Mesendoderm (in vitro differentiated cells): Measurements from ENCODE around the gene RAB36.

Source experiments
- DNase-seq: peaks from one replicate; pipeline ENCODE4 v3.0.0; 2013
- H2AK5ac ChIP-seq: 2 replicates; pipeline ENCODE4 v1.6.1; 2013; ENCODE audit warnings: low read length, inconsistent platforms
- H2BK120ac ChIP-seq: 2 replicates; pipeline ENCODE4 v1.6.1; 2013; ENCODE audit warnings: low read depth, mild to moderate bottlenecking, low read length, moderate library complexity, mixed read lengths
- H2BK15ac ChIP-seq: replicated peaks from 2 replicates; pipeline ENCODE4 v1.6.1; 2013; ENCODE audit warnings: low read depth, mild to moderate bottlenecking, moderate library complexity
- H2BK5ac ChIP-seq: 2 replicates; pipeline ENCODE4 v1.6.1; 2013; ENCODE audit warnings: low read length, inconsistent platforms
- H3K18ac ChIP-seq: 2 replicates; pipeline ENCODE4 v1.6.1; 2013; ENCODE audit warnings: mild to moderate bottlenecking, low read length, mixed read lengths
- H3K23ac ChIP-seq: one replicate; pipeline ENCODE4 v1.6.1; 2013; ENCODE audit warnings: low read length
- H3K27ac ChIP-seq: 2 replicates; pipeline ENCODE4 v1.5.1; 2013; ENCODE audit warnings: low read depth, mild to moderate bottlenecking, inconsistent platforms, low read length, moderate library complexity
- H3K27me3 ChIP-seq: 2 replicates; pipeline ENCODE4 v1.6.1; 2013; ENCODE audit warnings: low read length, control low read depth, mild to moderate bottlenecking, inconsistent platforms; ENCODE audit not compliant: insufficient read depth, poor library complexity
- H3K36me3 ChIP-seq: 2 replicates; pipeline ENCODE4 v1.6.1; 2013; ENCODE audit warnings: low read length, inconsistent platforms; ENCODE audit not compliant: control insufficient read depth, insufficient read depth
- H3K4ac ChIP-seq: one replicate; pipeline ENCODE4 v1.6.1; 2013; ENCODE audit warnings: low read depth, mild to moderate bottlenecking, low read length, moderate library complexity
- H3K4me1 ChIP-seq: 2 replicates; pipeline ENCODE4 v1.6.1; 2013; ENCODE audit warnings: low read depth, low read length, inconsistent platforms; ENCODE audit not compliant: control insufficient read depth
- H3K4me2 ChIP-seq: 2 replicates; pipeline ENCODE4 v1.6.1; 2013; ENCODE audit warnings: low read length
- H3K4me3 ChIP-seq: 2 replicates; pipeline ENCODE4 v1.5.1; 2013; ENCODE audit warnings: mild to moderate bottlenecking, low read length
- H3K56ac ChIP-seq: one replicate; pipeline ENCODE4 v1.6.1; 2013; ENCODE audit warnings: low read length
- H3K79me1 ChIP-seq: 2 replicates; pipeline ENCODE4 v1.6.1; 2013; ENCODE audit warnings: low read length, inconsistent platforms
- H3K79me2 ChIP-seq: 2 replicates; pipeline ENCODE4 v1.6.1; 2013; ENCODE audit warnings: mild to moderate bottlenecking, low read length; ENCODE audit not compliant: control insufficient read depth, insufficient read depth
- H3K9ac ChIP-seq: 2 replicates; pipeline ENCODE4 v1.6.1; 2013; ENCODE audit warnings: low read length, inconsistent platforms
- H4K5ac ChIP-seq: one replicate; pipeline ENCODE4 v1.6.1; 2013; ENCODE audit warnings: low read length
- H4K8ac ChIP-seq: one replicate; pipeline ENCODE4 v1.6.1; 2013; ENCODE audit warnings: low read depth, mild to moderate bottlenecking, control low read depth, low read length, moderate library complexity
- WGBS: extraction: QIAGEN DNeasy Blood & Tissue Kit; methylation state at CpG from one replicate; pipeline ENCODE4 v1.1.7; 2013; ENCODE audit warnings: low lambda C conversion rate, missing lambda C conversion rate; ENCODE audit not compliant: insufficient coverage; ENCODE audit errors: extremely low coverage; 5-methylcytosine and 5-hydroxymethylcytosine counted together

RAB36 gene

GRCh38 chr22:23149743-23150238 is 4.5 kb downstream of the RAB36 start:
- Histone ChIP-seq H3K4me1 (no peaks in the 10 kb centered on the region), H3K79me2 (no peaks in the 10 kb centered on the region), H3K4me3 (no peak overlapping the region), H3K36me3 (no peaks in the 10 kb centered on the region), H3K4ac (no peak overlapping the region), H3K4me2 (no peak overlapping the region), H3K18ac (no peak overlapping the region), H2BK120ac (no peak overlapping the region), H2BK15ac (no peak overlapping the region), H2AK5ac (no peak overlapping the region), H3K9ac (no peak overlapping the region), H2BK5ac (no peak overlapping the region), H3K79me1 (no peaks in the 10 kb centered on the region), H4K5ac (no peak overlapping the region), H4K8ac (no peak overlapping the region), H3K23ac (no peak overlapping the region), H3K27ac (no peak overlapping the region), H3K27me3 (no peaks in the 10 kb centered on the region), H3K56ac (no peak overlapping the region)
- no peak for DNase-seq
- no CpG with 5 or more reads among the region's 15 CpGs for WGBS

DNA sequence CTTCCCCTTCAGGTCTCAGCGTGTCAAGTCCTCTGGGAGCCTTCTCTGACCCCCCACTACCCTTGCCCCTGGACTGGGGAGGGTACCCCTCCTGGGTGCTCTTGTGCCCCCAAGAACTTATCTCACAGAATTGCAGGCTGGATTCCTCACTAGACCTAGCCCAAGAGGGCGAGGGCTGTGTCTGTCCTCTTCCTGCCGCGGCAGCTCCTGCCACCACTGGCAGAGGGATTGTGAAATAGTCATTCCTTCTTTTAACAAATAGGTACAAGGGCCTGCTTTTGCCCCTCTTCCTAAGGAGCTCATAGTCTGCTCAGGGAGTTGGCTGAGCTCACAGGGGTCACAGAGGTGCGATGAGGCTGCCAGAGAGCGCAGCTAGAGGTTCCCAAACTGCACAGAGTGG is 5.5 kb downstream of the RAB36 start:
- no peaks in the 10 kb centered on the region for H3K79me2 ChIP-seq
- H3K27me3 ChIP-seq: no peaks in the 10 kb centered on the region
- no peak overlapping the region for H3K27ac ChIP-seq
- H4K8ac ChIP-seq: no peak overlapping the region
- H3K79me1 ChIP-seq: no peaks in the 10 kb centered on the region
- DNase-seq: no peak
- H2BK120ac ChIP-seq: no peak overlapping the region
- no peaks in the 10 kb centered on the region for H3K4me1 ChIP-seq
- no peak overlapping the region for H2BK5ac ChIP-seq
- H3K4me2 ChIP-seq: no peak overlapping the region
- H3K18ac ChIP-seq: no peak overlapping the region
- no peak overlapping the region for H3K4ac ChIP-seq
- H3K36me3 ChIP-seq: no peaks in the 10 kb centered on the region
- no CpG with 5 or more reads among the region's 6 CpGs for WGBS
- H3K4me3 ChIP-seq: no peak overlapping the region
- no peak overlapping the region for H3K23ac ChIP-seq
- H2BK15ac ChIP-seq: no peak overlapping the region
- no peak overlapping the region for H4K5ac ChIP-seq
- H3K56ac ChIP-seq: no peak overlapping the region
- no peak overlapping the region for H2AK5ac ChIP-seq
- no peak overlapping the region for H3K9ac ChIP-seq

GRCh38 chr22:23151827-23152226 is 6.5 kb downstream of the RAB36 start:
- Histone ChIP-seq H3K27ac (no peak overlapping the region), H3K18ac (no peak overlapping the region), H3K79me2 (no peaks in the 10 kb centered on the region), H3K36me3 (no peaks in the 10 kb centered on the region), H3K4ac (no peak overlapping the region), H2BK15ac (no peak overlapping the region), H2AK5ac (no peak overlapping the region), H4K5ac (no peak overlapping the region), H3K23ac (no peak overlapping the region), H4K8ac (no peak overlapping the region), H3K27me3 (no peaks in the 10 kb centered on the region), H2BK120ac (no peak overlapping the region), H3K9ac (no peak overlapping the region), H3K4me3 (no peak overlapping the region), H3K4me2 (no peak overlapping the region), H3K79me1 (no peaks in the 10 kb centered on the region), H2BK5ac (no peak overlapping the region), H3K56ac (no peak overlapping the region), H3K4me1 (no peaks in the 10 kb centered on the region)
- DNase-seq: no peak
- WGBS: no CpG with 5 or more reads among the region's 16 CpGs

DNA sequence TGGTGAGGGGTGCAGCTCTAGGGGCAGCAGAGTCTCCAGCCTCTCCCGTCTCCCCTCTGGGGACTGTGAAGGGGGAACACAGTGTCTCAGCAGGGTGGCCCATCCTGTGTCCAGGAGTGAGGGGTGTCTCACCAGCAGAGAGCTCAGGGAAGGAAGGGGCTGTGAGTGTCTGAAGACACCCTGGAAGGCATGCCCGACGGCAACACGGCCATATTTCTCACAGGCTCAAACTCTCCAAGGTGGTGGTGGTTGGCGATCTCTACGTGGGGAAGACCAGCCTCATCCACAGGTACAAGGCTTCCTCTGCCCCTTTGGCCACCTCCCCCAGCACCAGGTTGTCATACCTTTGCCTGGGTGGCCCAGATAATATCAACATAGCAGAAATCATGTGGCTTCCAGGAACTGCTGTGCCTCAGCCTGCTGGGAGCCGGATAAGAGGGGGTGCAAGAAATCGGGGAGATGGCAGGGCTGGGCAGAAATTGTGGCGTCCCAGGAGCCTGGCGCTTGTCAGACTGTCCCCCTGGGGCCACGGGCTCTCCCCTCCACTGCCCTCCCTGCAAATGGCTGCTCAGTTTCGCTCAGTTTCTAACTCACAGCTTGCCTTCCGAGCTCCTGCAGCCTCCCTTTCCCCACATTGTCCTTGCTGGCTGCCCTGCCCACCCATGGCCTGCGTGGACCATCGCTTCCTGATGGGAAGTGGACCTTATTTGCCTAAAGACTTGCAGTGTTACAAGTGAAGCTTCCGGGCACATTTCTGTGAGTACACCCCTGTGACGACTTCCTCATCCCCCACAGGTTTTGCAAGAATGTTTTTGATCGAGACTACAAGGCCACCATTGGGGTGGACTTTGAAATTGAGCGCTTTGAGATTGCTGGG is 7.2 kb downstream of the RAB36 start:
- DNase-seq: no peak
- no CpG with 5 or more reads among the region's 19 CpGs for WGBS
- Histone ChIP-seq H2AK5ac (no peak overlapping the region), H3K9ac (no peak overlapping the region), H2BK5ac (no peak overlapping the region), H4K8ac (no peak overlapping the region), H3K4me1 (no peaks in the 10 kb centered on the region), H3K36me3 (no peaks in the 10 kb centered on the region), H3K4ac (no peak overlapping the region), H3K56ac (no peak overlapping the region), H4K5ac (no peak overlapping the region), H3K18ac (no peak overlapping the region), H2BK15ac (no peak overlapping the region), H3K79me1 (no peaks in the 10 kb centered on the region), H3K4me3 (no peak overlapping the region), H3K79me2 (no peaks in the 10 kb centered on the region), H3K27me3 (no peaks in the 10 kb centered on the region), H2BK120ac (no peak overlapping the region), H3K23ac (no peak overlapping the region), H3K4me2 (no peak overlapping the region), H3K27ac (no peak overlapping the region)

- Histone ChIP-seq H3K23ac (no peak overlapping the region), H3K4me2 (no peak overlapping the region), H3K27ac (no peak overlapping the region), H3K79me2 (no peaks in the 10 kb centered on the region), H2BK5ac (no peak overlapping the region), H3K4me3 (no peak overlapping the region), H3K27me3 (no peaks in the 10 kb centered on the region), H3K4ac (no peak overlapping the region), H2BK15ac (no peak overlapping the region), H3K9ac (no peak overlapping the region), H3K4me1 (peaks cover 3% of the 10 kb centered on the region), H3K18ac (no peak overlapping the region), H2AK5ac (no peak overlapping the region), H3K79me1 (no peaks in the 10 kb centered on the region), H2BK120ac (no peak overlapping the region), H4K5ac (no peak overlapping the region), H3K36me3 (no peaks in the 10 kb centered on the region), H3K56ac (no peak overlapping the region), H4K8ac (no peak overlapping the region)
- no CpG with 5 or more reads among the region's 7 CpGs for WGBS
- no peak for DNase-seq
These were observed 8.7 kb downstream of the RAB36 start for GRCh38 chr22:23153994-23154393.
